NCI-H1694 (cell line): ENCODE data around the gene DHX15.

Experiments used
- DNase-seq: peaks from one replicate; lab custom pipeline; 2025; lab: John Stamatoyannopoulos, UW

Gene DHX15

GRCh38 chr4:24482871-24483270 lies 101.5 kb downstream of the DHX15 start:
- no peak for DNase-seq

GRCh38 chr4:24477919-24478318 lies 106.4 kb downstream of the DHX15 start:
- peak; percentile 51 for DNase-seq
